NOMO-1 treated with DMSO at 0.1 percent for 48 hours (cell line): ENCODE data around the gene PLA1A.

Source experiments
- DNase-seq: peaks from one replicate; lab custom pipeline; 2025; ENCODE audit not compliant: unreplicated experiment; lab: John Stamatoyannopoulos, UW

PLA1A gene

DNA sequence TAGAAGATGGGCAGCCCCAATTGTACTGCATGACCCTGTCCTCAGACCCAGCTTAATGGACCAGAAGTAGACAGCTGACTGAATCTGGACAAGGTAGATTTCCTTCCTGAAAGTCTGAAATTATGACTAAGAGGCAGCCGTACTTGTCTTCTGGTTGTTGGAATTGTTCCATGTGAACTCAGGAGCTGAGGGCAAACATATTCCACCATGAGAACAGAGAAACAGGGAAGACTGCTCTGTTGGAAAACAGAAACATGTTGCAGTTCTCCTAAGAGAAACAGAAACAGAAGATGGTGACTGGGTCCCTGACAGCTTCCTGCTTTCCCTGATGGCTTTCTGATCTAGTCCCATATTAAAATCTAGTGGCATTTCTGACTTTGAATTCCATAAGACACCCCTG, 38.6 kb downstream of the PLA1A start:
- no peak for DNase-seq

DNA sequence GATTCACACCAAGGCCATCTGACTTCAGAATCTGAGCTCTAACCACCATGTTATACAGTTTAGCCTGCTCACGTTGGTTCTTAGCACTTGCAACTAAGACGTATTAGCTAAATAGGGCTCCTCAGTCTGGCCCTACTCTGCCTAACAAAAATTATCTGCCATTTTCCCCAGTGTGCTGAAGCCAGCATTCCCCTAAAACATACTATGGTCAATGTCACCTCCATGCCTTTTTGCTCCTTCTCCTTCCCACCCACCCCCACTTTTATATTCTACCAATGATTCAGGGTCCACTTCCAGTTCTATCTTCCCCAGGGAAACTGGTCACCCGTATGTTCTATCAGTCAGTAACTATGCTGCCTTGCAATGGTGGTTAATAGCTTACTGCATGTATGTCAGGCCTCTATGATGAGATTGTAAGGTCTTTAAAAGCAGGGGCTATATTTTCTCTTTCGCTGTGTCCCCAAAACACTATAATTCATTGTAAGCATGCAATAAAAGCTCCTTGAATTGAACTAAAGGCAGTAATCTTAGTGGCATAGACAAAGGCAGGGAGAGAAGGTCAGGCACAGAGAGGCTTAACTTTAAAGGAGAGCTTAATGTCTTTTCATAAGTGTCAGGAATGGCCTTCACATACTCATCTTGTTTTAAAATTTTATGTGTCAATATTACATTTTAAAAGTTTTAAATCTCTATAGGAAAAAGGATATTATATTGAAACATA, 39.4 kb downstream of the PLA1A start:
- DNase-seq = no peak

DNA sequence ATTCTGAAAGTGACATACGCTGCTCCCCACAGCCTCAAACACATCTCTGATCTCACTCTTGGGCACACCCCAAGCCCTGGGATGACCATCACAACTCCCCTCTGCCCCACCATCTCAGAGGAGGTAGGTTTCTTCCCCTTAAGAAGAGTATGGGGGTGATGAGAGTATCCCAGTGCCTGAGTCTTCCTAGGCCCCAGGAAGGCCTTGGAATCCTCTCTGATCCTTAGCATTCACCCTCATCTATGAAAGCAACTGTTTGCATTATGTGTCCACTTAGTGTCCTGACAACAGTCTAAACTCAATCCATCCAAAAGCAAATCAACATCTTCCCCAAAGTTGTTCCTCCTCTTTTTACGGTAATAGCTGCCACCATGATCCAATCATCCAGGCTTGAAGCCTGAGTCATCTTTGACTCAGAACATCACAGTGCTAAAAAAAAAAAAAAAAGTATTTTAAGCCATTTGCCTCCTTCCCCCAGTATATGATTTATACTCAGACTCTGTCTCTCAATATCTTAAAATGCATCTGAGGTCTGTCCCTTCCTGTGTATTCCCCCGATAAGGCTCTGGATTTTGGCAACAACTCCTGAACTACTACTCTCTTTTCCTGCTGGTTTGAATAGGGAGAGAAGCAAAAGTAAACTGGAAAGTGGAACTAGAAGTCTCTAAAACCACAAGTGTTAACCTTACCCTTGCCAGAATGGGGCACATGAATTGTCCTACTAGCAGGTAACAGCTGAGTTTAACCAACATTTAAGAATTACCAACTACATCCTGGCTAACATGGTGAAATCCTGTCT, 40.2 kb downstream of the PLA1A start:
- peak; percentile 72 for DNase-seq

DNA sequence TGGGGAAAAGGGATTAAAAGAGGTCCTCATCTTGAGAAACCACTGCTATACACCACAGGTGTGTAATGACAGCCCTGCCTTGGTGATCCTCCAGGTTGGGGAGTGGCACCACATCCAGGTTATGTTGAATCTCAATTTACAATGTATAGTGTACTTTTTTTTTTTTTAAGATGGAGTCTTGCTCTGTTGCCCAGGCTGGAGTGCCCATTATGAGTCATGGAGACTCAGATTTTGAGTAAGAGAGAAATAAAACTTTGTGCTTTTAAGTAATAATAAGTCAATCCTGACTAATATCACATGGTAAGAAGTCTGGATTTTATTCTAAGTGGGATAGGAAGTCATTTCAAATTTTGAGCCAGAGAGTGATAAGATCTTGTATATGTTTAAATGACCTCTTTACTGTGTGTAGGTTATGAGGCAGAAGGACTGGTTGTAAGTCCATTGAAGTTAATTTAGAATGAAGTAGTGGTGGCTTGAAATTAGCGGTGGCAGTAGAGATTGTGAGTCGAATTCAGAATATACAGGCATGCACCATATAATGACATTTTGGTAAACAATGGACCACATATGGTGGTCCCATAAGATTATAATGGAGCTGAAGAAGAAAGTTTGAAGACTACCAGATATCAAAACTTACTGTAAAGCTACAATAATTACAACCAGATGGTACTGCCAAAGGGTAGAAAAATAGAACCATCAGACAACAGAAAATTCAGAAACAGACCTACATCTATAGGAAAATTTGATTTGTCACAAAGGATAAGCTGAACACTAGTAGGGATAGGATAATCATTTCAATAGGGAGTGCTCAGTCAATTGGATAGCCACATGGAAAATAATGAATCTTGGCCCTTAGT, 42.0 kb downstream of the PLA1A start:
- DNase-seq = no peak

DNA sequence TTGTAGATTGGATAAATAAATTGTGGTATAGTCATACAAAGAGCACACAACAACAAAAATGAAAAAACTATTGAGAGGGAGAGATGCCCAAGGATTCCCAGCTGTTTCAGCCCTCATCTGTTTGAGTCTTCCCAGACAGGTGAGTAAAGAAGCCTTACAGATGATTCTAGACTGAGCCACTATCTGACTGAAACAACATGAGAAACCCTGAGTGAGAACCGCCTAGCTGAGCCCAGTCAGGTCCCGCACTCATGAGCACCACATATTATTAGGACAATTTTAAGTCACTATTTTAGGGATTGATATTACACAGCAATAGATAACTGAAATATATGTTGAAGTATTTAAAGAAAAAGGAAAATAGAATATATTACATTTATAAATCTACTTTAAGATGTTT, 43.7 kb downstream of the PLA1A start:
- no peak for DNase-seq

DNA sequence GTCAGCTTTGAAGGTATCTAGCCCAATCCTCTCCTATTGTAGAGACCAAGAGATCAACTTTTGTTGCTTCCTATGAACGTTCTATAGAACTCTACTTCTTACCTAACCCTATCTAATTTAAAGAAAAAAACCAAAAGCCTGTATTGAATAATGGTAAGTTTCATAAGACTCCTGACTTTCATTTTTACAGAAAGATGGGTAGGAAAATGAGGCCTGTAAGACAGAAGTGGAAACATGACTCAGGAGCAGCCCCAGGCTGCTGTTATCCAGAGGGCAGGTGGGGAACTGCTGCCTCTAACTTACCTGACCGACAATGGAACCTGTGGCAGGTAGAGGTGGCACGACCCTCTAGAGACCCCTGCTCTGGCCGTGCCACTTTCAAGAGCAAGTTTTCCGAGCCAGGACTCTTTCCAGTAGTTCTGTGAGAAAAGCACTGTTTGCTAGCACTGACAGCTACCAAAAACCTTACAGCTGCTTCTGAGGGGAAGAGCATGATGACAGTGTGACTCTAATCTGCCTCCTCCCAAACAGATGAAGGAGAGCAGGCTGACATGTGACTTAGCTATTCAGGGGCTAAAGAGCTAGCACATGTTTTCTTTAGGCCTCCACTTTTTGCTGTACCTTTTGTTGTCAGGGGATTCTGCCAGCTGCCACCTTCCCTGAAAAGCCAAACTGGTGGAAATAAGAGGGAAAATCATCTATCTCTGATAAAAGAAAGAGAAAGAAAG, 45.2 kb downstream of the PLA1A start:
- no peak for DNase-seq

DNA sequence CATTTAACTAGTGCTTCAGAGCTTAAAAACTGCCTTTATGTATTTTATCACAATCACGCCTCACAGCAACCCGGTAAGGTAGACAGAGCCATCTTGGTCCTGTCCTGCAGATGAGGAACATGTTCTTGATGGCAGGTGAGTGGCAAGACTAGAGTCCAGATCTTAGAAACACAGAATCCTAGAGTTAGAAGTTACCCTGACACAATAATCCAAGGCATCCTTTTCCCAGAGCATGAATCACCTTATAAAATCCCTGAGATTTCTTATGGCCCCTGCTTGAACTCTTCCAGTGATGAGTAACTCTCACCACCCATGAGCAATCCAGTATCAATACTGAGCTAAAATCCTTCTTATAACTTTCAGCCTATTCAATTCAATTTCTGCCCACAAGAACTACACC, 45.8 kb downstream of the PLA1A start:
- no peak for DNase-seq

DNA sequence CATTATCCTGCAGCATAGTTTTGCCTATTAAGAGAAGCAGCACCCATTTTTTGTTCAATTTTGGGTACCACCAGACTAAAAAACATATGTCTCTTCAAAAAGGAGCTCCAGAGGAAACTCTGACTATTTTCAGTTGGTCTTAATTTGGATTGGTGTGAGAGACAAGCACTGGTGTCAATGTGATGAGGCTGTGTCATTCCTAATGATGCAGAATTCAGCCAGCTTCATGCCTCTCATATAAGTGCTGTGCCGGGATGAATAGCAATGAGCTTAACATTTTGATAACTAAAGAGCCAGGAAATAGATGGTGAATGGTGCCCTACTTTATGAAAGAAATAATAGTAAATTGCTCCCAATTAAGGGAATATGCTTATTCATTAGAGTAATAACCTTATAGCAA, 46.8 kb downstream of the PLA1A start:
- no peak for DNase-seq

DNA sequence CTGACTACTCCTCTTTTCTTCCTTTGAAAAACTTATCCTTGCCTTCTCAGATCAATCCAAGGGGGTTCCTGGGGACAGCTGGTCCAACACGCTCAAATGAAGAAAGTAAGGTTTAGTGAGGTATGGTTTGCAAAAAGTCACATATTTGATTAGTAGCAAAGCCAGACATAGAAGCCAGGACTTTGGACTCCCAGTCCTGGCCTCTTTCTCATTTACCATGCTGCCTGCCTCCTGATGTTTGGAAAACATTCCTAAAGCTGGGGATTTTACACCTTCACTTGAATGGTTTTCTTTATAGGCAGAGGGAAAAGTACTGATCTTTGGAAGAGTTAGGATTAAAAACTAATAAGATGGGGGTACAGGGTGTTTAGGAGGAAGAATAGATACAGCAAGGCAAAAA, 48.1 kb downstream of the PLA1A start:
- DNase-seq = no peak

DNA sequence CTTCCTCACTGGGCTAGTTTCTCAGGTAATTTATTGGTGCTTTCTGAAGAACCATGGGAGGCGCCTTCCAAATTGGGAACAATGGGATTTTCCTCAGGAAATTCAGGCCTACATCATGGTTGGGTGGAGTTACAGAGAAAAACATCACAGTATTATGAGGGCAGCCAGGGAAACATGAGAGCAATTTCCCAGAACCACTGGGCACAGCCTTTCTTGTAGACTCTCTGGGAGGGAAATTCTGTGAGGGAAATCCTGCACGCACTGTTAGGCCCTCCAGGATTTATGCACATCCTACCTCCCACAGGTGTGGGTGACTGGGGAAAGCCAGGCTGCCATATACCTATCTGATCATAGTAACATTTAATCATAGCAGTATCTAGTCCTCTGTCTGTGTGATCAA, 49.5 kb downstream of the PLA1A start:
- no peak for DNase-seq

DNA sequence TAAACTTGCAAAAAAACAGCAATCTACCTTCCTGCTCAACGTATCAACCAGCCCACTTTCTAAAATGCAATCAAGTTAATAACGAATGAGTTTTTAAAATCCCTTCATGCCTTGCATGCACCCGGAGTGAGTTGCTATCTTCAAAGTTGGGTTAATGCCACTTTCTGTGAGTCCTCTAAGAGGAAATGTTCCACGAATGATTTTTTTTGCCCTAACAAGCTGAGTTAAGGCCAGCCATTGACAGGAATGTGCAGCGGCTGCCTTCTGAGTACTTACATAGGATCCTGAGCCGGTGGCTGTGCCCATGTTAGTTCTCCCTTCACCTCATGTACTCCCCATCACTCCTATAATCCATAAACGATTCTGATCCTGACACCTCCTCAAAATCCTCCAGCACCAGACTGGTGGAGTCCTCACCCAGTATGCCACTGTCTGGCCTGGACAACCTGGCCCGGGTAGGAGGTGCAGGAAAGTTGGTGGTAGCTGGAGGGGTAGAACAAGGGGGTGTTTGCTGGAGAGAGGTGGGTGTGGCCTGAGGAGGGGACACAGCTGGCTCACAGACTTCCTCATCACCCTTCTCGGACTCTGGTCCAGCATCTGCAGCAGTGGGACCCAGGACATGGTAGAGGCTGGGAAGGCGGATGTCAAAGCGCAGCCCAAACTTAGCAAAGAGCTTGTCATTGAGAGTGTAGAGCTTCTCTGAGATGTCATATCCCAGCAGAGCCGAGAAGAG, 50.3 kb downstream of the PLA1A start:
- DNase-seq = no peak

DNA sequence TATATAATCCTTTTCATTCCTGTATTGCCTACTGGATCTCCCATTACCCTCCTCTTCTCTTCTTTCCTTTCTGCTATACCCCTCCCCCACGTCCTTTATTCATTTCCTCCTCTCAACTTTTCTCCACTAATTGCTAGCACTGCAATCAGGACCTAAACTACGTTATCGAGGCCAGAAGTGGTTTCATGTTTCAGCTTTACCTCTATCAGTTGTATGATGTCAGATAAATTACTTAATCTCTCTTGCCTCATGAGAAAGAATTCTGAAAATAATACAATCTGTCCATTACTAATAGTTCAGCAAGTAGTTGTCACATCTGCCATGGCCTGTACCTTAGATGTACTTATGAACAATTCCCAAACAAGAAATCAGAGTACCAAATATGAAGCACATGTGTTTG, 52.1 kb downstream of the PLA1A start:
- no peak for DNase-seq

DNA sequence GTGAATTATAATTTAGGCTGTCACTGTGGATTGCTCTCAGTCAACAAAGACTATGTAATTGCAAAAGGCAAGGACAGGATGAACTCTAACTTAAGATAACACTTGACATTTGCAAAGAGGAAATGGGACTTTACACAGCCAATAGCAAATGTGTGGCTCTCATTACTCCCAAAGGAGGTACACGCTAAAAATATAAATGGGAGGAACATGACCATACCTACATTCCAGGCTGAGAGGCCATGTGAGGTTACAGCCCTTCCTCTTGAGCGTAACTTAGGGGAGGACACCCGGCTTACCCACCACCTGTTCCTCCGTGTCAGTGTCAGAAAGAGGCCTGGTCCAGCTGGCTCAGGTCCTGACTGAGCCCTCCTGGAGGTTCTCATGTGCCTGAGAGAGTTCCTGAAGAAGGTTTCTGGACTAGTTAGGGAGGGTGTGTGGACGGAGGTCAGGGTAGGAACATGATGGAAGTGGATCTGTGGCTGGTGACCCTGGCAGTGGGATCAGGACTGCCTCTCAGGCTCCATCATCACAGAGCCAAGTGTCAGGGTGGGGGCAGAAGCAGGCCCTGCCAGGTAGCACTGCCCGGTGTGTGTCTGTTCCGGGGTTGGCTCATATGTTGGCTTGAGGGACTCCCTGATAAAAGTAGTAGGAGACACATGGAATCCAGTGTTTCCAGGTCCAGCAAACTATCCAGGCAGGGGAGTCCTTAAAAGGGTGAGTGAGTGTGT, 54.8 kb downstream of the PLA1A start:
- no peak for DNase-seq

DNA sequence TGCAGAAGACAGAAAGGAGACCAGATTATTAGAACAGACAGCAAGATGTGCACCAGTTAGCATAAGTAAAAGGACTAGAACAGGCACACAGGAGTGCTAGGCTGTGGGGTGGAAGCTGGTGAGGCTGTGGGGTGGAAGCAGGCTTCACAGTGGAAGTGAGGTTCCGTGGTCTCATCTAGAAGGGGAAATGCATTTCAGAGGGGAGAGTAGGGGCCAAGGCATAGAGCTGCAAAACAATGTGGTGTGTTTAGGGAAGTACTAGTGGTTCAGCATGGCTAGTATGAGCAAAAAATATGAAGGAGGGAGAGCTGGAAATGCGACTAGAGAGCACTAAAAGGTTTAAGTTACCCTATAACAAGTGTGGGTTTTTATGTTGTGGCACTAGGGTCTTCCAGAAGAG, 56.2 kb downstream of the PLA1A start:
- peak; percentile 24 for DNase-seq

DNA sequence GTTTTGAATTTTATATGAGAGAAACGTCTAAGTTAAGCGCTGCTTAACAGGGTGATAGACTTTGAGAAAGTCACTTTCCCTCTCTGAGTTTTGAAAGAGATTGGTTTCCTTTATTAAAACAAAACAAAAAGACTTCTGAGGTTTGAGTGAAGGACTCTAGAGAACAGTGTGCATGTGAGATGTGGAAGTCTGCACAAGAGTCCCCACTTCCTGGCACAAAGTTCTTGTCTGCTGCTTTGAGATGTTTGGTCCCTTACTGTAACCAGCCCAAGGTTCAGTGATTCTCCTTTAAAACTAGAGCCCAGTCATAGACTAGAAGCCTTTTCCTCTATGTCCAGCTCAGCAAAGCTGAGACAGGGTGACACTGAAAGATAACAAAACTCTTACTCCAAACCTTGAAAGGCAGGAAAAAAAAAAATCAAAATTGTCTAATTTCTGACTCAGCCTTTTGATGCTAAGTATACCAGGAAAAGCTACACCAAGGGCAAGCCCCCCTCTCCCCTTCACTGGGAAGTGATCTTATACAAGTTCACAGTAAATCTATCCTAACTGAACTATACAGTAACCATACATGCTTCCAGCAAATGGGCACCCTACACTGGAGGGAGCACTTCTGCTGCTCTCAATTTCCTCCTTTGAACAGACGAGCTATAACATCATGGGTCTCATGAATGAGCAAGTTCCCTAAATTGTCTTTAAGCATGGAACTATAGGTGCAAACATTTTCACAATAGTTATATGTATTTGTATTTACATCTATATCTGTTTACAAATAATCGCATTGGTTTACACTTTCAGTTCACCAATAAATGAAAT, 60.4 kb downstream of the PLA1A start:
- peak; percentile 32 for DNase-seq

DNA sequence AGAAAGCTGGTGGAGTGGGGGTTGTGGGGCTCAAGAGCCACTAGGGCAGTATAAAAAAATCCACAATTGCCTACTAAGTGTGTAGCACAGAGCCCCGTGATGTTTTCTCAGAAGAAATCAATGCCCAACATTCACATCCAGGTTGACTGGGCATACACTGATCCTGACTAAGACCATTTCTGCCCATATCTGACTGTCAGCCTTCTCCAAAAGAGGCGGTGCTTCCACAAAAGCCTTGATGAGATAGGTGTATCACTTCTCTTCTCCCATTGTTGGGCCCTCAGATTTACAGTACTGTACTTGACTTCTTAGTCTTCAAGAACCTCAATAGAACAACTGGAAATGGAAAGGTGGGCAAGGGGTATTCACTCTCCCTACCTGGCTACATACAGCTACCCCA, 61.3 kb downstream of the PLA1A start:
- no peak for DNase-seq

DNA sequence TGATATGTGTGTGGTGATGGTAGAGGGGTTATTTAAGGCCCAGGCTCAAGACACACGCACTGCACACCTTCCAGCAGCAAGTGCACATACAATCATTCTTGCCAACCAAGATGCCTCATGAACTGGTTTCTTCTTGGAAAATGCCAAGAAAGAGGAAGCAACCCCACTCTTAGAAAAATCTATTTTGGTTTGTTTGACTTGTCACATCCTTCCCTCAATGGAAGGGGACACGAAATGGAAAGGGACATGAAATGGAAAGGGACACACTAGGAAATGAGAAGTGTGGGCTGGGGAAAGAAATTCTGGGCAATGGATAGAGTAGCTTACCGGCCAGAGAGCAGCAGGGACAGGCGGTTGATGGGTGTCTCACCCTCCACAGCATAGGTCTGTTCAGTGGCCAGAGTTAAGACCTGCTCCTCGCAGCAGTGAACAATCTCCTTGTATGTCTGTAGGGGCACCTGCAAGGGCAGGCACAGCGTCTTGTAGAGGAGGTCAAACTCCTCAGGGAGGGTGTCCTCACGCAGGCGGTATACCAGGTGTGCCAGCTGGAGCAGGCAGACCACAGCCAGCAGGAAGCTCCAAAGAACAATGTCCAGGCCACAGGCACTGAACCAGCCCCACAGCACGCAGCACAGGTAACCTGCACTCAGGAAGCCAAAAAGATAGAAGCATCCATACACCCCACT, 62.1 kb downstream of the PLA1A start:
- DNase-seq = peak; percentile 19
